HG03432 (cell line): Measurements from ENCODE around the gene HLA-C.
"Not testable (repeated sequence)": the region's sequence is repeated elsewhere in the genome, so short reads cannot be mapped to it uniquely, and the experiment has no call there.

ENCODE experiments used
- ATAC-seq: cut with Tn5 transposase; IDR thresholded peaks from one replicate; pipeline ENCODE4 v1.9.1; 2021; ENCODE audit warnings: mild to moderate bottlenecking, moderate library complexity; ENCODE audit not compliant: unreplicated experiment

The HLA-C gene

DNA sequence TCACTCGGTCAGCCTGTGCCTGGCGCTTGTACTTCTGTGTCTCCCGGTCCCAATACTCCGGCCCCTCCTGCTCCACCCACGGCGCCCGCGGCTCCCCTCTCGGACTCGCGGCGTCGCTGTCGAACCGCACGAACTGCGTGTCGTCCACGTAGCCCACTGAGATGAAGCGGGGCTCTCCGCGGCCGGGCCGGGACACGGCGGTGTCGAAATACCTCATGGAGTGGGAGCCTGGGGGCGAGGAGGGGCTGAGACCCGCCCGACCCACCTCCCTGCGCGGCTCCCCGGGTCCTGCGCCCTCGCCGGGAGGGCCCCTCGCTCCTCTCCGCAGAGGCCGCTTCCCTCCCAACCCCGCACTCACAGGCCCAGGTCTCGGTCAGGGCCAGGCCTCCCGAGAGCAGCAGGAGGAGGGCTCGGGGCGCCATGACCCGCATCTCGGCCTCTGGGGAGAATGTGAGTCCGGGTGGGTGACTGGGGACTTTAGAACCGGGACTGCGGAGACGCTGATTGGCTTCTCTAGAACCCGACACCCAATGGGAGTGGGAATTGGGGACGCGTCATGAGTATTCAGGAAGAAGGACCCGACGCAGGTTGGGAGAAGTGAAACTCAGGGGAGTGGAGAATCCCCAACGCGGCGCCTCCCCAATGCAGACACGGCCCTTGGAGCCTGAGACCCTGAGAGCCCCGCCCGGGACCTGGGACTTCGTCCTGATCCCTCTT, at the start of gene HLA-C:
Gene HLA-C (minus strand): TSS at position 452 of the 717 bp plus-strand sequence. CDS start 21 bp downstream, at position 431.
- ATAC-seq, result peak; percentile 72

DNA sequence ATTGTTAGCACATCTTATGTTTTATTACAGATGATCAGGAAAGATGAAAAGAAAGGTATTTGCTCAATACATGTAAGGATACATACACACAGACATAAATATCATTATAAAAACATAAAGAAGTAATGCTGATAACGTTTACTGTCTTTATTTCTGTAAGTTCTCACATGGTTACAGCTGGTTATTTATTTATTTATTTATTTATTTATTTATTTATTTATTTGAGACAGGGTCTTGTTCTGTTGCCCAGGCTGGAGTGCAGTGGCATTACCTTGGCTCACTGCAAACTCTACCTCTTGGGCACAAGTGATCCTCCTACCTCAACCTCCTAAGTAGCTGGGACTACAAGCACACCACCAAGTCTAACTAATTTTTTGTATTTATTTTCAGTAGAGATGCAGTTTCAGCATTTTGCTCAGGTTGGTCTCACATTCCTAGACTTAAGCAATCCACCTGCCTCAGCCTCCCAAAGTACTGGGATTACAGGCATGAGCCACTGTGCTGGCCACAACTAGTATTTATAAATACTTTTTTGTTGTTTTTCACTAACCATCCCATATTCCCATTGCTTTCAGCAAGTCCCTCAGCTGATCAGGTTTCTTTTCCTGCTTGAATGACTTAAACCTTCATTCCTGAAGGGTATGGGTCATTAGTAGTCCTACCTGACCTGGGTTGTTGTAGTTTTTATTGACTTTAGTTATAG, 49.3 kb upstream of the HLA-C start:
- ATAC-seq, result no peak

DNA sequence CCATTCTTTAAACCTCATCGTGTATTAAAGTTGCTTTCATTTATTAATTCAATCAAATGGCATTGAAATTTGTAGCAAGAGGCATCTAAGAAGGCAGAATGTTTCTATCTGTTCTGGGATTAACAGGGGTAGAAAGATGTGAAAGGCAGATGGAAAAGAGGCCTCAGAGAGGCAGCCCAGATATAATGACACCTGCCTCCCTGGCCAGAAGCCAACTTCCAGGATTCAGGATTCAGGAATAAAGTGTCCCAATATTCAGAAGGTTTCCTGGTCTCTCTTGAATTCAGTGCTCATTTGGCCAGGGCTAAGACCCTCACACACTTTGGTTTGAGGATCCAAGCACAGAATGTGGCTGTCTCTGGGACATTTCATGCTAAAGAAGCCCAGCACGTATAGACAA, 45.1 kb upstream of the HLA-C start:
- ATAC-seq, result no peak

DNA sequence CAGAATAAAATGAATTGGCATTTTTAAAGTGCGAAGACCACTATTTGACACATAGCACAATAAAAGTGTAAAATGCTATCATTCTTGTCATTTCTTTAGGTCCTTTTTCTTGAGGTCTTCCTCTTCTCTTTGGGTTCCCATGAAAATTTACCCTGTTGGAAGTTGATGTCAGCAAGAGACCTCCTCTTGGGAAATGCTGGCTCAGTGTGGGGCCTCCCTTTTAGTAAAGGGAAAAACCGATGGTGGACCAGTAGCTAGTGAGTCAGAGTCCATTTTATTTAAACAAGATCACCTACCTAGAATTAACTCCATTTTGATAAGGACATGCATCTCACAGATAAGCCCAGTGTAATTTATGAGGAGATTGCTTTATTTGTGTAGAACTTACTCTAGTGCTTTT, 37.7 kb upstream of the HLA-C start:
- no peak for ATAC-seq

DNA sequence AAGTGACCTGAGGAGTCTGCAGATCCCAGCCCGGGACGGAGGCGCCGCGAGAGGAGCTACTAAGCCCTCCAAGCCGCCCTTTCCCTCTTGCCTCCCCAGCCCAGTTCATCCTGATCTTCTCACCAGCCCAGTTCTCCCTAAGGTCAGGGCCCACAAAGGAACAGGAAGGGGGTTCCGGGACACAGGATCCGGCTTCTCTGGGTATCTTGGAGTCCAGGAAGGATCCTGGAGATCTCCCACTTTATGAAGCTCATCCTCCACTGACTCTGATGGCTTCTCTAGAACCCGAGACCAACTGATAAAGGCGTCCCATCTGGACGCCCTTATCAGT, 36.9 kb upstream of the HLA-C start:
- no peak for ATAC-seq

DNA sequence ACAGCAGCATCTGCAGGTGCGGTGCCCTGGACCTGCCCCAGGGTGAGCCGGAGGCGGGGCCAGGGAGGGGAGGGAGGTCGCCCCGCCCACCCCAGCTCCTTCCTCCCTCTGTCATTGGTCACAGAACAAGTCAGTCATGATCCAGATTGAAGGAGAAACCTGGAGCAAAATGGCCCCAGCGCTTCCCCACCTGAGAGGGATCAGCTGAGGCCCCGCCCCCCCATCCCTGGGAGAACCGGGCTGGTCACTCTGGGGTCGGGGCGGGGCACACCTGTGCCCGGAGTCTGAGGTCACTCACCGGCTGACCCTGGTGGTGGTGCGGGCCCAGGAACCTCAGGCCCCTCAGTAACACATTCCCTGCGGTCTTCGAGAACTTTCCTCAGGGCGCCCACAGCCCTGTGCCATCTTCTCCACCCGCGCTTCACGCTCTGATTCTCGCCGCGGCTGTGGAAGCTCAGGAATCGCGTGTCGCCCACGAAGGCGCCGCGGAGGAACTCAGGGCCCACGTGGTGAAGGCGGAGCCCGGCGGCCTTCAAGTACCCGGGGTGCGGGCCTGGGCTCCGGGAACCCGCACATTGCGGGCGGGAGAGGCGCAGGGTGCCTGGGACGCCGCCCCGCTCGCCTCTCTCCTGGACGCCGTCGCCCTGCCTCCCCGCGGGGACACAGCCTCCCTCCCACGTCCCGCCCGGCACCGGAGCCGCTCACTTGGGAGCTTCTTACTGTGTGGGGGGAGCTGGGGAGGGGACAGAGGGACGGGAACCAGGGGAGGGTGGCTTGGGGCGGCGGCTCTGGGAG, 36.4 kb upstream of the HLA-C start:
- ATAC-seq, result no peak

DNA sequence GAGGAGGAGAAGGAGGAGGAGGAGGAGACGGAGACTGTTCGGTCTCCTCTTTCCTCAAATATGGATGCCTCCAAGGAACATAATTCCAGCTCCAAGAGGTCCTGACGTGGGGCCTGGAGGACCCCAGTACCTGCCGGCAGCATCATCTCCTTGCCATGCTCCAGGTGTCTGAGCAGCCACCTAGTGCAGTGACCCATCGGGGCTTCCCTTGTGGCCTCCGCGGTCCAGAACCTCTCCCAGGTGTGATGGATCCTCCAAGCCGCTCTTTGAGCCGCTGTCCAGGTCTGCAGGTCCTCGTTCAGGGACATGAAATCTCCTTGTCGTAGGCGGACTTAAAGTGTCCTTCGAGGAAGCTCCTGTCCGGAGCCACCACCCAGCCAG, 35.8 kb upstream of the HLA-C start:
- ATAC-seq, result no peak

DNA sequence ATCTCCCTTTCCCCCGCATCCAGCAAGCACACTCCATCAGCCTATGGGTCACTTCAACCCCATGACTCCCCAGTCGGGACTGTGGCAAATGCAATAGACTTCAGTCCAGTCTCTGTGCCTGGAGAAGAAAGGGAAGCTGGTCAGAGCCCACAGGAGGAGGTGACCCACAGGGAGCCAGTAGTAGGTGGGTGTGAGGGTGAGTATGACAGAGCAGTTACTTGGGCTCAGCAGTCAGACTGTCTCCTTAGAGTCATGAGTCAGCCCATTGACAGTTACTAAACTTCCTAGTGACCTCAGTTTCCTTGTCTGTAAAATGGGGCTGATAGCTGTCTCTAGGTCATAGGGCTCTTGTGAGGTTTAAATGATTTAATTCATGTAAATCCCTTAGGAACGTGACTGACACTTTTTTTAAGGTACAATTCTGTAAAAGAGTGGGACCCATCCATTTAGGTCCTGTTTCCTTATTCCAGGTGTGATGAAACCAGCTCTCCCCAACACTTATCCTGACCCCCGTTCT, 33.9 kb upstream of the HLA-C start:
- no peak for ATAC-seq

DNA sequence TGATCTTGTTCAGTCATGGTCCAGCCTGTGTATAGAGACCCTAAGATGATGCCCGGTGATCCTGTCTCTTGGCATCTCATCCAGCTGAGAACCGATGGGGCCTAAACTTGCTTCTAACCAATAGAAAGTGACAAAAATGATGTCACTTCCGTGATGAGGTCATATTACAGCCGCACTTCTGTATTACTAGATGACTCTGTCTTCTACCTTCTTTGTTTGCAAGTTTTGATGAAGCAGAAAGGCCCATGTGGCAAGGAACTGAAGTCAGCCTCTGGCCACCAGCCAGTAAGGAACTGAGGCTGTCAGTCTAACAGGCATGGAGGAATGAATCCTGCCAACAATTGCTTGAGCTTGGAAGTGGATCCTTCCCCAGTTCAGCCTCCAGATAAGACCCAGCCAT, 32.8 kb upstream of the HLA-C start:
- no peak for ATAC-seq

DNA sequence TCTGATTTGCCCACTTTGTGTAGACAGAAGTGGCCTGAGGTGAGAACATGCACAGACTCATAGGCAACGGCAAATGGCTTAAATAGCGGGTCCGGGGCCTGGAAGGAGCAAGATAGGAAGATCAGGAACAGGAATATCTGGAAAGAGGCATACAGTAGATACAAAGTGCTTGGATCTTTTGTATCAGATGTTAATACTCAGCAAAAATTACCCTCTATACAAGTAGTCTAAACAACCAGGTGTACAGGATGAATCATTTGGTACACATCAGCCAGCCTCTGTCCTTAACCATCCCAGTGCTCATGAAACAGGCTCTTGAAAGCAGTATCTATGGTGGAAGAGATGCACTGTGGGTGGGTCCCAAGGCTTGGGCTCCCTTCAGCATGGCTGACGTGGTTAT, 28.9 kb upstream of the HLA-C start:
- ATAC-seq, result no peak

DNA sequence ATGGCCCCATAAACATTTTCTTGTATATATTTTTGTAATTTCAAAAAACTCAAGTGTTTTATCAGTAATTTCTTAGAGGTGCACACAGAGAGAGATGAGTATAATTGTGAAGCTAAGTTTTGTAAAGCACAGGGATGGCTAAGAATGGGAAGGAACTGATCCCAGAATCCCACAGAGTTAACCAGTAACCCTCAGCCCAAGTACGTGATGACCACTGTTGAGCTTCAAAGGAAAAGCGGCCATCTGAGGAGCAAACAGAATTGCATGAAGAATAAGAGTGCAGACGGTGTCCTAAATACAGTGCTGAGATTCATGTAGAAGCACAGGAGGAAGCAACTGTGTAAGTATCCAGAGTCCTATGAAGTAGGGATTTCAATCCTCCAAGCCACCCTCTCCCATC, 28.1 kb upstream of the HLA-C start:
- no peak for ATAC-seq

DNA sequence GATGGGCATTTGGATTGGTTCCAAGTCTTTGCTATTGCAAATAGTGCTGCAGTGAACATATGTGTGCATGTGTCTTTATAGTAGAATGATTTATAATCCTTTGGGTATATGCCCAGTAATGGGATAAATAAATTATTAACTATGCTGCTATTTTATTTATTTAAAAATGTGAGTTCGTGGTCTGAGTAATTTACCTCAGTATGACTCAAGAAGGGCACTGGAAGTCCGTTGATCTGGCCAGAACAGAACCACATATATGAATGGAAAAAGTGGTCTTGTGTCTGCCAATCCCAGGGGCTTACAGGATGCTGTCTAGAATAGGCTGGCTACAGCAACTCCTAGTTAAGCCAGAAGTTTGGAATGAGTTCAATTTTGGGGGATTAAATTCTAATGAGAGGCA, 27.6 kb upstream of the HLA-C start:
- ATAC-seq, result no peak

DNA sequence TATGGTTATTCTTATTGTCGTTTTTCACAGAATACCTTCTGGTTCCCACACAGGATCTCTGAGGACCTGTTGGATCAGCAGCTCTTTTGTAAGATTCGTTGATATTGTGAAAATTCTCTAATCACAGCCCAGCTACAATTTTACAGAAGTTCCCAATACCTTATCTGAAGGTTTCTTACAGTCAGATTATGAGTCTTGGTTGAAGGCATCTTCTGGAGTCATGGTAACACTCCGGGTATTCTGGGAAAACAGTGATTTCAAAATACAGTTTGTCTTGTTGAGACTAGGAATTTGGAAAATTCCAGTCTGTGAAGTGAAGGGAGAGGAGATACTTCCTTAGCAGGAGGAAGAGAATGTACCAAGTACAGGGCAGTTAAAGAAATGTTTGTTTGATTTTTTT, 22.2 kb upstream of the HLA-C start:
- ATAC-seq, result no peak

DNA sequence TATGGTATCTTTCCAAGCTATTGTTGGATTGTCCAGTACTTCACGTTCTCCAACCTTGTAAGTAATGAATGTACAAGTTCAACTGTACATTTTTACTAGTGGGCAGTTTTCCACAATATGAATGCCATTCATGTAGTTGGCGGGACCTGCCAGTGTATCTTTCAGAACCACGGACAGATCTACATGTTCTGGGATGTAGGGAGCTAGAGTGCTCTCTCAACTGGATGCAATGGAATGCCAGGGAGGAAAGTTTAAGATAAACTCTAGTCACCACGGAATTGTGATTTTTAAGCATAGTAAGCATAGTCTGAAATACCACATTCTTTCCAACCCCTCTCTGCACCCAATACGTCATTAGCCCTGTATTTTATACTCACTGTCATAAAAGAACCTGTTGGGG, 21.5 kb upstream of the HLA-C start:
- ATAC-seq, result no peak

DNA sequence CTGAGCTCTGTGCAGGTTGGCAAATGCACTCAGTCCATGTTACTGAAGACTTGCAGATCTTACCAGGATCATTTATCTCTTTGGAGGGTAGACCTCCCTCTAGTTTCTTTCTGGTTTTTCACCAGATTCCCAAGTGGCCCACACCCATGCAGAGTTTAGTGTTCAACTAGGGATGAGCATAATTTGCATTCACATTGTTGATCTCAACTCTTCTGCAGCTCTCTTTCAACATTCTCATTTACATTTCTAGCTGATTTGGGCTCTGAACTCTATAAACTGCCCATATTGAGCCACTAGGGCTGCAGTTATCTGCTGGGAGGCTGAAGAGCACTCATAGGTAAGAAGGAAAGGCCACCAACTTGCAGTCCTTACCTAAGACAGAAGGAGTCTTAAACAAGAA, 17.9 kb upstream of the HLA-C start:
- ATAC-seq, result no peak

DNA sequence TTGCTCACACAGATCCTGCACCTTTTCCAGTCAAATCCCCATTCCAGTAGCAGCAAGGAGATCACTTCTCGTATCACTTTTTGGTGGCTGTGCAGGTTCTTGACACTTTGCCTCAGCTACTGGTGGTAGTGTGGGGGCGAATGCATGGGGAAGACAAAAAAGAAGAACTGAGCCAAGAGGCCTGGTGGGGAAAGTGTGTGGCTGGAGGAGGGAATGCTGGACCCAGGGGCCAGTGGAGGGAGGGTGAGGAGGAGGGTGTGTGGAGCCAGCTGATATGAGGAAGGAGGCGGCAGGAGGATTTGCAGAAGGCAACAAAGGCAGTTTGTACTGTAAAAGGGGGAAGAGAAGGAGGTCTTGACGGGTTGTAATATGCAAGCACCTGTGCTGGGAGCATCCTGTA, 15.7 kb upstream of the HLA-C start:
- no peak for ATAC-seq

DNA sequence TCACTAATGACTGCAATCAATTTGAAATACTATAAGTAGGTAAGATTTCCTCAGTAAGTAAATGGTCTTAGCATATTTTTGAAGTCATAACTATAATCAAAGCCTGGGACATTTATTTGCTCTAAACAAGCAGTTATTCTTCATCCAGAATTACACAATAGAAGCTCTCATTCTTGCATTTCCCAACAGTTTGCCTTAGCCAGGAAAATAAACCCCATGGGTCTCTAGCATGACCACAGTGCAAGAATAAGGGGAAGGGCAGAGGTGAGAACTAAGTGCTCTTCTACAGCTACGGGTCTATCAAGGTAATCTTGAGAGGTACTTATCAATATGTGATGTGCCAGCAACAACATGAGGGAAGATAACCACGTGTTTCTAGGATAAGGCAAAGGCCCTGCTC, 14.1 kb upstream of the HLA-C start:
- ATAC-seq, result no peak

DNA sequence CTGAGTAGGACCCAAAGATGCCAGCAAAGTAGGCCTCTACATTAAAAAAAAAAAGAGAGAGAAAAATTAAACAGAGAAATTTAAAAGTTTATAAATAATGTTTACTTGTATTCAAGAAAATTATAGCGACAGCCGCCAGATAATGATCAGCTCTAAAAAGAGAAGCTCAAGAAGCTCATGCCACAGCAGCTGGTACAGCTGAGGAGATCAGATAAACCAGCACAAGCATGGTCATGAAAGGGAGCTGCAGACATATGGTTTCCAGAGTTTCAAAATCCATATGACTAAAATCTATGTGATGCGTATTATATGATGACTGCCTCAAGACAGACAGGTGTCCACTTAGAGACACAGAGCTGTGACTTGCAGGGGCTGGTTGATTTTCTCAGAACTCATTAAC, 13.6 kb upstream of the HLA-C start:
- no peak for ATAC-seq

DNA sequence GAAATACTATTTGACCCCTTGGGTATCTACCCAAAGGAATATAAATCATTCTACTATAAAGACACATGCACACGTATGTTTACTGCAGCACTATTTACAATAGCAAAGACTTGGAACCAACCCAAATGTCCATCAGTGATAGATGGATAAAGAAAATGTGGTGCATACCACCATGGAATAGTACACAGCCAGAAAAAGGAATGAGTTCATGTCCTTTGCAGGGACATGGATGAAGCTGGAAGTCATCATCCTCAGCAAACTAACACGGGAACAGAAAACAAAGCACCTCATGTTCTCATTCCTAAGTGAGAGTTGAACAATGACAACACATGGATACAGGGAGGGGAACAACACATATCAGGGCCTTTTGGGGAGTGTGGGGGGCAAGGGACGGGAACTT, 7.8 kb upstream of the HLA-C start:
- ATAC-seq, result not testable (repeated sequence)

DNA sequence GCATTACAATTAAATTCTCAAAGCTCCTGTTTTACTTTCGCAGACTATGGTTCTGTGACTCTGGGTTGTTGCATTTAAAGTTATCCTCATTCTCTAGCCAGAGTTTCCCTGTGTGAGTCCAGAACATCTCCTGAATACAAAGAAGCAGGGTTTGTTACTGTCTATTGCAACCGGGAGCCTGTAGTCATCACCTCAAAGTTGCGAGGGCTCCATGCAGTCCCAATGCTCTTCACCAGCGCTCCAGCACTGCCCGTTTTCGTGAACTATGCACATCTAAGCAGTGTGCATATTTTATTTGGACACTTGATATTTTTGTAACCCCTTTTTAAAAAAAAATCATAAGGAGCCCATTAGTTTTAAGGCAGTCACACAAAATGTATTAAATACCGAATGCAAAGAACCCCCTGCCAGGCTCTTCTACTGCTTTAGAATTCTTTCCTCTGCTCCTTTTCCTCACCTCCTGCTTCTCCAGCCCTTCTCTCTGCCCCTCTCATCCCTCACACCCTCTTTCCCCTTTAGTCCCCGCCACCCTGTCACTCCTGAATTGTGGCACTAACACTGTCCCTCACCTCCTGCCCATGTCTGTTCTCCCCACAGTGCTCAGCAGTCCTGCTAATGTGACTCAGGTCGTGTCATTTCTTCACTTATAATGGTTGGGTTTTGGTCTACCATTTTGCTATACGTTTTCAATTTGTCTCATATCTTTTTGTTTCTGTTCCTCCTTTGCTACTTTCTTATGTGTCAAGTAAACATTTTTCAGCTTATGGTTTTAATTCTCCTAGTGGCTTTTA, 1.1 kb upstream of the HLA-C start:
- ATAC-seq, result no peak

DNA sequence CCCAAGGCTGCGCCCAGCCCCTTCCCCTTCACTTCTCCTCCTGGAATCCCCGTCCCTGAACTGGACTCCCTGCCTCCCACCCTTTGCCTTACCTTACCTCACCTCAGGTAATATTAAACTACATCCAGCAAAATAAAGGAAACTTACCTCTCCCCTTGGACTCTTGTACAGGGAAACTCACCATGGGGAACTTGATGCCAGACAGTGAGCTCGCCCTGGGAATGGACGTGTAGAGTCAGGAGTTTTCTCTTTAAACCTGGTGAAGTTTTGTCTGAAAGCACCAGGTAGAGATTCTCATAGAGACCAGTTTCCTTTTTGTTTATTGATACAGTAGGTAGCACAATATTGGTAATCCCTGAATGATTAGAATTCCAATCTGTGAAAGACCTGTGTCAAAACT, 544 bp upstream of the HLA-C start:
- ATAC-seq, result peak; percentile 2
